Lower leg skin (tissue), 4 donors: ENCODE results near the gene A4GALT. TPM values are rescaled to one million over a fixed set of nuclear protein-coding genes. Genes with fewer than 3 reads are reported as not detected.
A peak's percentile ranks its signal among the peaks of the same experiment; 100 is the strongest.

Source experiments
- DNase-seq, 2 donors: peaks; one replicate each; pipeline ENCODE4 v3.0.0-alpha.2; 2019; ENCODE audit warnings: low spot score in 2 of 2
- H3K4me3 ChIP-seq: fragments of 200-600 bp; sonication (generic); 2 replicates; pipeline ENCODE4 v1.5.1; 2017; ENCODE audit warnings: mild to moderate bottlenecking, low read depth; ENCODE audit not compliant: poor library complexity, severe bottlenecking
- POLR2A ChIP-seq, 2 donors: fragments of 450-650 bp; IDR thresholded peaks; one replicate each; pipeline ENCODE4 v1.6.1; 2016 to 2017; ENCODE audit warnings: antibody characterized with exemption in 2 of 2, mild to moderate bottlenecking in 1 of 2, moderate library complexity in 1 of 2
- WGBS, 2 donors: methylation state at CpG; one replicate each; pipeline ENCODE4 v1.1.5; 2018; 5-methylcytosine and 5-hydroxymethylcytosine counted together
- intact Hi-C: fragments of 100-400 bp; cut with DNase I; formaldehyde crosslinking; loops from one replicate; pipeline ENCODE4 v1.15.0; 2023; ENCODE audit warnings: low total_unique reads
- total RNA-seq, 4 donors: library from RNA; depleted of rRNA; stranded (reverse); fragments of >200 nt; gene quantifications; one replicate each; pipeline ENCODE4 v1.1.0, GENCODE V29; 2016
- TF ChIP-seq, protein P1 (sequence below), 3 donors: fragments of 450-650 bp; IDR thresholded peaks; one replicate each; pipeline ENCODE4 v1.5.1; 2016; ENCODE audit warnings: antibody characterized with exemption in 3 of 3, mild to moderate bottlenecking in 3 of 3, moderate library complexity in 2 of 3

The A4GALT gene
- total RNA-seq, 4 donors from 2014 or later, result 4.5 to 20.1 (median 10.9) TPM

DNA sequence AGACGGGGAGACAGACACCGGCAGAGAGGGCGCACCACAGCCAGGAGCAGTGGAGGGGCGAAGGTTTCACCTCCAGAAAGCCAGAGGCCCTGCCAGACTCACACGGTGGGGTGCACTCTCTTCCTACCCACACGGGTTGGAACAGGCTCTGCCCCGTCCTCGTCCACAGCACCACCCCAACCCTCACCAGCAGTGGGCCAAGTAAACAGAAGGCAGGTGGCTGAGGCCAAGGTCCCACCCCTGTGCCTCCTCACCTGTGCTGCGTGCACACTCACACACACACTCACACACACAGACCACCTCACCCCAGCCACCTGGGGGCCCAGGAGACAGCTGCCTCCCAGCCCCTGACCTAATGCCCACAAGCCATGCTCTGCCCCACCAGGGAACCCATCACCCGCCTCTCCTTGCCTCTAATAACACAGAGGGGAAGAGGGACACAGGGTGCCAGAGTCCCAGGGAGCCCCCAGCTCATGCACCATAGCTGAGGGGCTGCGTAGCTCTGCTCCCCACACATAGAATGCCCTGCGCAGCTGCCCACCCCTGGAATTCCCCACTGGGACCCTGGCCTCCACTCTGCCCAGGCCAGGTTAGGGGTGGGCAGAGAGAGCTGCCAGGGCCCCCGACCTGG, 74.6 kb downstream of the A4GALT start:
- TF ChIP-seq, protein P1, sequence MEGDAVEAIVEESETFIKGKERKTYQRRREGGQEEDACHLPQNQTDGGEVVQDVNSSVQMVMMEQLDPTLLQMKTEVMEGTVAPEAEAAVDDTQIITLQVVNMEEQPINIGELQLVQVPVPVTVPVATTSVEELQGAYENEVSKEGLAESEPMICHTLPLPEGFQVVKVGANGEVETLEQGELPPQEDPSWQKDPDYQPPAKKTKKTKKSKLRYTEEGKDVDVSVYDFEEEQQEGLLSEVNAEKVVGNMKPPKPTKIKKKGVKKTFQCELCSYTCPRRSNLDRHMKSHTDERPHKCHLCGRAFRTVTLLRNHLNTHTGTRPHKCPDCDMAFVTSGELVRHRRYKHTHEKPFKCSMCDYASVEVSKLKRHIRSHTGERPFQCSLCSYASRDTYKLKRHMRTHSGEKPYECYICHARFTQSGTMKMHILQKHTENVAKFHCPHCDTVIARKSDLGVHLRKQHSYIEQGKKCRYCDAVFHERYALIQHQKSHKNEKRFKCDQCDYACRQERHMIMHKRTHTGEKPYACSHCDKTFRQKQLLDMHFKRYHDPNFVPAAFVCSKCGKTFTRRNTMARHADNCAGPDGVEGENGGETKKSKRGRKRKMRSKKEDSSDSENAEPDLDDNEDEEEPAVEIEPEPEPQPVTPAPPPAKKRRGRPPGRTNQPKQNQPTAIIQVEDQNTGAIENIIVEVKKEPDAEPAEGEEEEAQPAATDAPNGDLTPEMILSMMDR (IDR thresholded peaks at IDR 0.05), result no peak
- no peak for TF ChIP-seq POLR2A (IDR thresholded peaks at IDR 0.05)
- intact Hi-C loops, result no loop called here
- WGBS, 2 donors, result 24 to 49% methylated on average over 5 to 10 of the region's 13 CpGs
- no peak overlapping the region for H3K4me3 ChIP-seq
- no peak for DNase-seq

DNA sequence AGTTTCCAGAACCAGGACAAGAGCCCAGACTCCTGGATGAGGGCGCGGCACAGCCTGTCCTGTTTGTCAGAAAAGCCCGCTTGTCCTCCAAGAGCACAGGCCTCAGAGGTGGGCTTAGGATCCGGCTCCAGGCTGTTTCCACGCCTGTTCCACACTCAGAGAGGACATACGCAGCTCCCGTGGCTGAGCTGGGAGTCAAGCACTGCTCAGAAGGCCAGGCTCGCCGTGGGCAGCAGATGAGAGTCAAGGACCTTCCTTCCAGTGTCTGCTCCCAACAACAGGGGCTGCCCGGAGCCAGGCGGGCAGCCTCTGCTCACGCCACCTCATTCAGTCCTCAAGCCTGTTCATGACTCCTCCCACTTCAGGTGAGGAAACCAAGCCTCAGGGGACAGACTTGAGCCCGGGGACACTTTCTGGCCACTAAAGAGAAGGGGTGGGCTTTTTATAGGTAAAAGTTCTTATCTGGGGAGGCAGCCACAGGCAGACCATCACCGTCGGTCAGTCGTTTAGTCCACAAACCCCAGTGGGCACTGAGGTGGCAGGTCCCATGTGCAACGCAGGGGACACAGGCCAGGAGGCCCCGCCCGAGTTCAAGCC, 75.2 kb downstream of the A4GALT start:
- no peak for DNase-seq
- WGBS, 2 donors, result 16 to 21% methylated on average over 17 to 19 of the region's 19 CpGs
- no peak for TF ChIP-seq POLR2A (IDR thresholded peaks at IDR 0.05)
- TF ChIP-seq, protein P1 (IDR thresholded peaks at IDR 0.05), result no peak
- intact Hi-C loops, result no loop called here
- H3K4me3 ChIP-seq, result no peak overlapping the region

DNA sequence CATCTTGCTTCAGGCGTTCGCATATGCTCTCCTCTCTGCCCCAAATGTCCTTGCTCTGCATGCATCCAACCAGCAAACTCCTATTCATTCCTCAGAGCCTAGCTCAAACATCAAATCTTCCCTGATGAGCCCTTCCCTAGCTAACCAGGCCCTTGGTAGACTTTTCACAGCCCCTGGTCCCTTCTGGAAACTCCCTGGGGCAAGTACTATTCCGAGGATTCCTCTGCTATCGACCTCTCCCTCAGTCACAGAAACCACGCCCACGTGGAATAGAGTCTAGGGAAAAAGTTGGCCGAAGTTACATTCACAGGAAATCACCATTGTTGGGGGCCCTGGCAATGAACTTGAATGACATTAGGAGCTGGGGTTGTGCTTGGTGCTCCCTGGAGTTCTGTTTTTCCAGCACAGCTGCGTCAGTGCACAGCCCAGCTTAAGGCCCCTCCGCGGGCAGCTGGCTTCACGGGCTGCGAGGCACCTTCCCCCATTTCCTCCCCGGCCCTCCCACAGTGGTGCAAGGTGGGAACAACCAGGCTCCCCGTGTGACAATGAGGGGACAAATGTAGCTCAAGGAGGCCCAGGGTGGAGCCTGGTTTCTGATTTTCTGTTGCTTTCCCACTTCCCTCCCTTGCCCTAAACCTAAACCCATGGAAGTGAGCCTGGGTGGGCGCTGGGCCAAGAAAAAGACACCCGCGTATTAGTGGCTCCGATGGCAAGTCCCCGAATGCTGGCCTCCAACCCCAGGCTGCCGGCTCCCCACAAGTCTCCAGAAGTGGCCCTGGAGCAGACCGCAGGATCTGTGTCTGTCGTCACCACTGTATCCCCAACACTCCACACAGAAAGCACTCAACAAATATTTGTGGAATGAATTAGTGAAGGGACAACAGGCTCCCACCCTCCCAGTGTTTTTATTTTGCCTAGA, 76.0 kb downstream of the A4GALT start:
- no peak for TF ChIP-seq POLR2A (IDR thresholded peaks at IDR 0.05)
- TF ChIP-seq, protein P1 (IDR thresholded peaks at IDR 0.05), result no peak
- intact Hi-C loops, result no loop called here
- 11 to 17% methylated on average over 22 of the region's 22 CpGs for whole genome bisulfite sequencing, 2 donors
- peak in 1 of 2 donors; percentile 63 for DNase-seq
- H3K4me3 ChIP-seq, result no peak overlapping the region

DNA sequence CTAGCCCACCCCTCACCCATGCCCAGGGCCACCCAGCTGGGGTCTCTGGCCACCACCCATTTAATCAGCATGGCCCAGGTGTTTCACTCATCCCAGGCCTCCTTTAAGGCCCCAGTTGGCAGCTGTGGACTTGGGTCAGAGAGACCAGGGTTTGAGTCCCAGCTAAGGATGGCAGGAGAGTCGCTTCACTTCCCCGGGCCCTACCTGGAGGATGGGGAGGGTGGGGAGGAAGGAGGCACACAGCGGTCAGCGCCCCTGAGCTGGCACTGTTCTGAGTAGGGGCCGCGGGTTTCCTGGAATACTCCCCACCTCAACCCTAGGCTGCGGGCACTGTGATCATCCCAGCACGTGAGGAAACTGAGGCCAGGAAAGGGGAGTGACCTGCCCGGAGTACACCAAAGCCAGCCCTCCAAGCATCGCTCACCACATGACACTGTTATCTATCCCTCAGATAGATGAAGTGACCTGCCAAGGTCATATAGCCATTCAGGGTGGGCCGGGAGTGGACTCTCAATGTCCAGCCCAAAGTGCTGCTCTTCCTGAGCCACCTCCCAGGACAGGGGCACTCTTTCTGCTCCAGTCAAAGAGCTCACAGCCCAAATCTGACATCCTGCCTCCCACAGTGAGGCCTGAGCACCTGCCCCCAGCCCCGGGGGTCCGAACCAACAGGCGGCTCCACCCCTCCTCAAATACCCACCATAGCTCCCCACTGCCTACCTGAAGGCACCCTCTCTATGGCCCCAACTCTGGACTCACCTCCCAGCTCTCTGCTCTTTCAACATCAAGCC, 76.8 kb downstream of the A4GALT start:
- no peak overlapping the region for H3K4me3 ChIP-seq
- DNase-seq, result no peak
- 77 to 90% methylated on average over 12 to 14 of the region's 14 CpGs for WGBS, 2 donors
- TF ChIP-seq POLR2A (IDR thresholded peaks at IDR 0.05), result no peak
- TF ChIP-seq, protein P1 (IDR thresholded peaks at IDR 0.05), result no peak
- intact Hi-C loops, result no loop called here

DNA sequence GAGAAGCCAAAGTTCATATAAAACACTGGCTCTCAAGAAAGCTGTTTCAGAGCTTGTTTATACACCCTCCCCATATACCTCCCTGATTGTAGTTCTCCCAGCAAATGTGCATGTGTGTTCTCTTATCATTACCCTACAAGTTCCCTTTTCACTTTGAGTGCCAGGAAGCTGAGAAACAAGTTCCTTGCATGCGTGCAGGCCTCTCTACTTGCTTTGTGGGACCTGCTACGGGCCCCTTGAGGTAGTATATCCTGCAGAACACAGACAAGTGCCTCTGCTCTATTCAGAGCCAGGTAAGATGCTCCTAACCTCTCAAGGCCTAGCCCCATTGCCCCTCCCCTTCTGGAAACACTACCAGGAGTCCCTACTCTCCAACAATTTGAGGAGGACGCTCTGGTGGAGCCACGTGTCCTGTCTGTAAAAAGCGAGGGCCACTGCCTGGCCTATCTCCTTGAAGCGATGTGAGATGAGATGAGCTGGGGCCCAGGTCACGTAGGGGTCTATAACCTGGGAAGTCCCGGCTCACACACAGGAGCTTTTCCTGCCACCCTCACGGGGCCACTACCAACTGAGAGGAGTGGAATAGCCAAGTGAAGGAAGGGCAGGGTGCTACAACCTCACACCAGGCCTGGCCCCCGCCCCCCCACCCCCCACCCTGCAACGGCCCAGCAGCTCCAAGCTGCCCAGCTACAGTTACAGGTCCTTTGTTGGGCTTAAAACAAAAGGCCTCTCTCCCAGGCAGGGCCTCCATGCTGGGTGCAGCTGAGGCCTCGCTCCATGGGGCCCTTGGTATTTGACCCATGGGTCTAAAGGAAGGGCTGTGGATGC, 77.7 kb downstream of the A4GALT start:
- no peak for TF ChIP-seq POLR2A (IDR thresholded peaks at IDR 0.05)
- TF ChIP-seq, protein P1 (IDR thresholded peaks at IDR 0.05), result no peak
- no peak overlapping the region for H3K4me3 ChIP-seq
- no peak for DNase-seq
- 71 to 75% methylated on average over 9 to 12 of the region's 12 CpGs for WGBS, 2 donors
- intact Hi-C loops, result no loop called here
